Coronary artery (tissue), 2 donors: ENCODE results near the gene CHRNE.
A peak's percentile ranks its signal among the peaks of the same experiment; 100 is the strongest.

Experiments
- DNase-seq: peaks from one replicate; pipeline ENCODE4 v3.0.0-alpha.2; 2017; ENCODE audit warnings: low spot score
- H3K27ac ChIP-seq, 2 donors: fragments of 200-600 bp; sonication (generic); one replicate each; pipeline ENCODE4 v1.5.1; 2016 to 2019
- H3K4me3 ChIP-seq: fragments of 200-600 bp; sonication (generic); 2 replicates; pipeline ENCODE4 v1.5.1; 2016; ENCODE audit warnings: mild to moderate bottlenecking, moderate library complexity
- CTCF ChIP-seq: fragments of 200-600 bp; sonication (generic); IDR thresholded peaks from one replicate; pipeline ENCODE4 v1.5.1; 2019; ENCODE audit warnings: antibody characterized with exemption

CHRNE gene

GRCh38 chr17:4897785-4898184 lies 5.1 kb downstream of the CHRNE start:
- no peak overlapping the region for H3K27ac ChIP-seq
- no peak overlapping the region for H3K4me3 ChIP-seq
- peak; percentile 69 for DNase-seq
- no peak for TF ChIP-seq CTCF

- DNase-seq = peak; percentile 74
- H3K4me3 ChIP-seq = no peak overlapping the region
- no peak overlapping the region for H3K27ac ChIP-seq
- no peak for TF ChIP-seq CTCF
Measured at GRCh38 chr17:4897198-4897687, 5.7 kb downstream of the CHRNE start.

- no peak overlapping the region for H3K27ac ChIP-seq
- H3K4me3 ChIP-seq = no peak overlapping the region
- peak; percentile 70 for DNase-seq
- TF ChIP-seq CTCF = no peak
Measured at GRCh38 chr17:4896332-4897197, 6.3 kb downstream of the CHRNE start.

- Histone ChIP-seq H3K4me3 (no peak overlapping the region), H3K27ac (no peak overlapping the region)
- DNase-seq = peak; percentile 71
- no peak for TF ChIP-seq CTCF
Measured at GRCh38 chr17:4895657-4896331, 7.1 kb downstream of the CHRNE start.

- TF ChIP-seq CTCF = no peak
- DNase-seq = no peak
- Histone ChIP-seq H3K27ac (no peak overlapping the region), H3K4me3 (no peak overlapping the region)
Measured at GRCh38 chr17:4895121-4895520, 7.8 kb downstream of the CHRNE start.

- Histone ChIP-seq H3K4me3 (no peak overlapping the region), H3K27ac (no peak overlapping the region)
- DNase-seq = no peak
- no peak for TF ChIP-seq CTCF
Measured at GRCh38 chr17:4893721-4894560, 9.0 kb downstream of the CHRNE start.
